ENCODE data around the gene SH2D2A. TPM values are rescaled to one million over a fixed set of nuclear protein-coding genes. Genes with fewer than 3 reads are reported as not detected.
A peak's percentile ranks its signal among the peaks of the same experiment; 100 is the strongest.

SH2D2A gene
- total and polyA plus RNA-seq, 9 of the 15 experiments (the other 6 are each of a cell fraction or from before 2014, with no cell fraction given) = 0.89 to 33.6 (median 6.9) TPM

GRCh38 chr1:156816561-156817328 is at the start of gene SH2D2A (continued):
- TF ChIP-seq PTBP1 (IDR thresholded peaks at IDR 0.05; ENCODE audit: low read depth, low read length) (no peak), GABPB1 (CRISPR knock-in tag; IDR thresholded peaks at IDR 0.05) (peak; percentile 92), ZNF174 (CRISPR knock-in tag; IDR thresholded peaks at IDR 0.05) (no peak), TOE1 (IDR thresholded peaks at IDR 0.05; ENCODE audit: borderline replicate concordance) (no peak), TOE1 (CRISPR knock-in tag; IDR thresholded peaks at IDR 0.05; ENCODE audit: borderline replicate concordance, low read depth) (no peak), KLF13 (tag; IDR thresholded peaks at IDR 0.05; ENCODE audit: borderline replicate concordance, low read depth) (0 out of 2 replicates have a peak, but pooled peaks have one; percentile 9), ZNF24 (IDR thresholded peaks at IDR 0.05) (no peak), CEBPG (CRISPR knock-in tag; IDR thresholded peaks at IDR 0.05) (no peak), CEBPG (tag; conservative IDR thresholded peaks at IDR 0.05 in 1 of 2, IDR thresholded peaks at IDR 0.05 in 1 of 2) (no peak), NELFE (IDR thresholded peaks at IDR 0.05; ENCODE audit: insufficient read depth, insufficient read length) (no peak), ZNF212 (CRISPR knock-in tag; IDR thresholded peaks at IDR 0.05) (no peak), FOXP1 (CRISPR knock-in tag; IDR thresholded peaks at IDR 0.05) (no peak), TARDBP (IDR thresholded peaks at IDR 0.05) (no peak; the same call in 1 of the 2 replicates), NCOR1 (IDR thresholded peaks at IDR 0.05) (peak; percentile 32), CTBP1 (IDR thresholded peaks at IDR 0.05; ENCODE audit: borderline replicate concordance) (0 out of 2 replicates have a peak, but pooled peaks have one; percentile 41), CC2D1A (IDR thresholded peaks at IDR 0.05) (no peak)
- TF ChIP-seq, protein P1, sequence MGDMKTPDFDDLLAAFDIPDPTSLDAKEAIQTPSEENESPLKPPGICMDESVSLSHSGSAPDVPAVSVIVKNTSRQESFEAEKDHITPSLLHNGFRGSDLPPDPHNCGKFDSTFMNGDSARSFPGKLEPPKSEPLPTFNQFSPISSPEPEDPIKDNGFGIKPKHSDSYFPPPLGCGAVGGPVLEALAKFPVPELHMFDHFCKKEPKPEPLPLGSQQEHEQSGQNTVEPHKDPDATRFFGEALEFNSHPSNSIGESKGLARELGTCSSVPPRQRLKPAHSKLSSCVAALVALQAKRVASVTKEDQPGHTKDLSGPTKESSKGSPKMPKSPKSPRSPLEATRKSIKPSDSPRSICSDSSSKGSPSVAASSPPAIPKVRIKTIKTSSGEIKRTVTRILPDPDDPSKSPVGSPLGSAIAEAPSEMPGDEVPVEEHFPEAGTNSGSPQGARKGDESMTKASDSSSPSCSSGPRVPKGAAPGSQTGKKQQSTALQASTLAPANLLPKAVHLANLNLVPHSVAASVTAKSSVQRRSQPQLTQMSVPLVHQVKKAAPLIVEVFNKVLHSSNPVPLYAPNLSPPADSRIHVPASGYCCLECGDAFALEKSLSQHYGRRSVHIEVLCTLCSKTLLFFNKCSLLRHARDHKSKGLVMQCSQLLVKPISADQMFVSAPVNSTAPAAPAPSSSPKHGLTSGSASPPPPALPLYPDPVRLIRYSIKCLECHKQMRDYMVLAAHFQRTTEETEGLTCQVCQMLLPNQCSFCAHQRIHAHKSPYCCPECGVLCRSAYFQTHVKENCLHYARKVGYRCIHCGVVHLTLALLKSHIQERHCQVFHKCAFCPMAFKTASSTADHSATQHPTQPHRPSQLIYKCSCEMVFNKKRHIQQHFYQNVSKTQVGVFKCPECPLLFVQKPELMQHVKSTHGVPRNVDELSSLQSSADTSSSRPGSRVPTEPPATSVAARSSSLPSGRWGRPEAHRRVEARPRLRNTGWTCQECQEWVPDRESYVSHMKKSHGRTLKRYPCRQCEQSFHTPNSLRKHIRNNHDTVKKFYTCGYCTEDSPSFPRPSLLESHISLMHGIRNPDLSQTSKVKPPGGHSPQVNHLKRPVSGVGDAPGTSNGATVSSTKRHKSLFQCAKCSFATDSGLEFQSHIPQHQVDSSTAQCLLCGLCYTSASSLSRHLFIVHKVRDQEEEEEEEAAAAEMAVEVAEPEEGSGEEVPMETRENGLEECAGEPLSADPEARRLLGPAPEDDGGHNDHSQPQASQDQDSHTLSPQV (IDR thresholded peaks at IDR 0.05) = peak; percentile 73

All from K562 (cell line).